K562 (cell line): ENCODE measurements around the gene GALNT18. TPM values are rescaled to one million over a fixed set of nuclear protein-coding genes. Genes with fewer than 3 reads are reported as not detected.

Source experiments
- ATAC-seq: fragments of 200-7000 bp; cut with Tn5 transposase; 3 replicates; pipeline ENCODE4 v1.9.1; 2020; ENCODE audit warnings: moderate library complexity
- BruUV-seq: library from RNA; stranded (reverse); fragments of 400-500 nt; replicated peaks from 2 replicates; lab custom pipeline; 2021; lab: Mats Ljungman, UMichigan
- CTCF ChIA-PET: fragments of 300-600 bp; formaldehyde crosslinking; extraction: SDS; loops from one replicate; lab custom pipeline; 2021; ENCODE audit warnings: low intra/inter-chr PET ratio; lab: Yijun Ruan, JAX
- POLR2A ChIA-PET: fragments of 300-600, 350-650 bp; sonication (Branson Sonifier 250); formaldehyde crosslinking; extraction: SDS; loops from one replicate; lab custom pipeline; 2021; ENCODE audit warnings: antibody characterized with exemption, inconsistent platforms; lab: Yijun Ruan, JAX
- DNase-seq, 4 experiments: peaks; one replicate each; pipeline versions ENCODE4 v3.0.0 to v3.0.0-alpha.2; 2011 to 2018; ENCODE audit warnings: low spot score in 3 of 4, mixed read lengths in 3 of 4; ENCODE audit errors: extremely low read depth in 1 of 4
- FAIRE-seq: peaks from 2 replicates; lab custom pipeline; 2011; peaks lifted over from hg19 to GRCh38; lab: Jason Lieb, UNC
- H2AFZ ChIP-seq: 2 replicates; pipeline ENCODE4 v1.6.0; 2011; ENCODE audit warnings: low read depth, low read length, control low read depth, inconsistent platforms
- H3K27ac ChIP-seq: fragments of 200-600 bp; 3 replicates; pipeline ENCODE4 v1.8.0; 2011; ENCODE audit warnings: low read depth, mild to moderate bottlenecking, control low read depth, inconsistent platforms, low read length, moderate library complexity, mixed read lengths; ENCODE audit errors: extremely low read depth
- H3K27me3 ChIP-seq, 2 experiments: fragments of 300-600 bp in 1 of 2; 2 replicates in 1 of 2; 3 replicates in 1 of 2; pipeline versions ENCODE4 v1.6.0 to v1.8.0; 2011; ENCODE audit warnings: inconsistent platforms in 2 of 2, low read length in 2 of 2, mild to moderate bottlenecking in 1 of 2, mixed read lengths in 1 of 2, moderate library complexity in 1 of 2; ENCODE audit not compliant: control insufficient read depth in 2 of 2, insufficient read depth in 2 of 2
- H3K36me3 ChIP-seq: fragments of 300-600 bp; 3 replicates; pipeline ENCODE4 v1.8.0; 2011; ENCODE audit warnings: mild to moderate bottlenecking, low read length, inconsistent platforms; ENCODE audit not compliant: control insufficient read depth, insufficient read depth
- H3K4me1 ChIP-seq, 2 experiments: fragments of 200-600 bp in 1 of 2; replicated peaks in 1 of 2; 2 replicates in 1 of 2; 3 replicates in 1 of 2; pipeline versions ENCODE4 v1.5.1 to v1.8.0; 2011; ENCODE audit warnings: inconsistent platforms in 2 of 2, low read length in 2 of 2, mild to moderate bottlenecking in 1 of 2, mixed read lengths in 1 of 2, moderate library complexity in 1 of 2; ENCODE audit not compliant: control insufficient read depth in 2 of 2, insufficient read depth in 2 of 2
- H3K4me2 ChIP-seq: 2 replicates; pipeline ENCODE4 v1.6.1; 2011; ENCODE audit warnings: low read length, control low read depth, inconsistent platforms, mixed read lengths; ENCODE audit not compliant: insufficient read depth
- H3K4me3 ChIP-seq: fragments of 200-600 bp; sonication (generic), shearing (Covaris generic); 2 replicates; pipeline ENCODE4 v1.5.1; 2016; ENCODE audit warnings: control low read depth, inconsistent platforms
- H3K79me2 ChIP-seq: fragments of 200-600 bp; 3 replicates; pipeline ENCODE4 v1.8.0; 2011; ENCODE audit warnings: low read length, inconsistent platforms; ENCODE audit not compliant: control insufficient read depth, insufficient read depth
- H3K9ac ChIP-seq, 2 experiments: 2 replicates each; pipeline versions ENCODE4 v1.6.0 to v1.6.1; 2011; ENCODE audit warnings: low read depth in 2 of 2, low read length in 2 of 2, control low read depth in 1 of 2, inconsistent platforms in 1 of 2, mild to moderate bottlenecking in 1 of 2, mixed read lengths in 1 of 2; ENCODE audit not compliant: insufficient read depth in 1 of 2
- H3K9me1 ChIP-seq: one replicate; pipeline ENCODE4 v1.6.0; 2011; ENCODE audit warnings: inconsistent platforms, mild to moderate bottlenecking, low read length, moderate library complexity; ENCODE audit not compliant: control insufficient read depth, insufficient read depth
- H3K9me3 ChIP-seq: replicated peaks from 2 replicates; pipeline ENCODE4 v1.5.1; 2011; ENCODE audit warnings: low read depth, low read length, inconsistent platforms; ENCODE audit not compliant: control insufficient read depth, insufficient read depth
- H4K20me1 ChIP-seq: replicated peaks from 2 replicates; pipeline ENCODE4 v1.6.1; 2011; ENCODE audit warnings: low read length, inconsistent platforms, mixed read lengths; ENCODE audit not compliant: control insufficient read depth, insufficient read depth
- CTCF ChIP-seq, 3 experiments: IDR thresholded peaks in 2 of 3; conservative IDR thresholded peaks in 1 of 3; 2 replicates each; pipeline ENCODE4 v1.5.1; 2011 to 2012; ENCODE audit warnings: low read length in 3 of 3, mild to moderate bottlenecking in 3 of 3, control low read depth in 2 of 3, improper control_type of control experiment in 1 of 3, inconsistent platforms in 1 of 3, low read depth in 1 of 3, mixed read lengths in 1 of 3, moderate library complexity in 1 of 3; ENCODE audit not compliant: insufficient read depth in 2 of 3
- MTA1 ChIP-seq: fragments of 450-650 bp; IDR thresholded peaks from 2 replicates; pipeline ENCODE4 v1.6.1; 2017; ENCODE audit warnings: borderline replicate concordance
- REST ChIP-seq, 2 experiments: fragments of 450-650 bp; formaldehyde crosslinking in 1 of 2; IDR thresholded peaks; 2 replicates each; pipeline versions ENCODE4 v1.4.0 to v1.6.1; 2014 to 2020; ENCODE audit warnings: mild to moderate bottlenecking in 2 of 2, borderline replicate concordance in 1 of 2, low read depth in 1 of 2
- SMAD4 ChIP-seq: fragments of 250-450 bp; sonication (Bioruptor Pico); conservative IDR thresholded peaks from 2 replicates; pipeline ENCODE4 v1.8.0; 2021; ENCODE audit warnings: inconsistent platforms, mild to moderate bottlenecking, moderate library complexity
- TBL1XR1 ChIP-seq, 2 experiments: IDR thresholded peaks; 2 replicates each; pipeline ENCODE4 v1.6.1; 2012; ENCODE audit warnings: improper control_type of control experiment in 2 of 2, low read length in 2 of 2, mild to moderate bottlenecking in 1 of 2
- ZNF134 ChIP-seq: fragments of 250-450 bp; sonication (Bioruptor Pico); conservative IDR thresholded peaks from 2 replicates; pipeline ENCODE4 v1.4.0; 2020
- WGBS: fragments of 100-300 bp; shearing (Covaris generic); methylation state at CpG from one replicate; pipeline ENCODE4 v1.1.6; 2016; ENCODE audit warnings: low coverage, mixed read lengths; ENCODE audit not compliant: insufficient coverage; ENCODE audit errors: missing lambda C conversion rate; 5-methylcytosine and 5-hydroxymethylcytosine counted together
- in situ Hi-C: fragments of 300-500 bp; cut with MboI; formaldehyde crosslinking; loops from 4 replicates; pipeline ENCODE4 v1.15.0; 2018; ENCODE audit warnings: inconsistent platforms, mixed read lengths
- intact Hi-C: fragments of 100-400 bp; cut with micrococcal nuclease; formaldehyde crosslinking; loops from 2 replicates; pipeline ENCODE4 v1.14.2; 2022
- polyA plus RNA-seq, 8 experiments: library from polyadenylated mRNA; depleted of rRNA in 4 of 8; stranded (reverse) in 5 of 8; unstranded in 3 of 8; fragments of >200 nt; fragmentation: Nextera tagmentation in 2 of 8; fragmentation: Illumina TruSeq in 1 of 8; extraction: Ambion mirVana in 2 of 8; extraction: Trizol in 1 of 8; gene quantifications; 2 replicates each; pipeline versions ENCODE4 v1.2.1 to v1.2.3, GENCODE V29; 2011 to 2014; ENCODE audit warnings: inconsistent platforms in 1 of 8, missing spikeins in 1 of 8
- total RNA-seq, 7 experiments: library from RNA; depleted of rRNA in 6 of 7; stranded (reverse); fragments of >200 nt in 6 of 7; fragmentation: Illumina TruSeq in 2 of 7; extraction: Trizol in 2 of 7; gene quantifications; 2 replicates each; pipeline versions ENCODE4 v1.2.1 to v1.2.3, GENCODE V29; 2011 to 2021; ENCODE audit warnings: low replicate concordance in 1 of 7

Gene GALNT18
- total and polyA plus RNA-seq, 9 of the 15 experiments (the other 6 are each of a cell fraction or from before 2014, with no cell fraction given) = not detected

GRCh38 chr11:11659567-11660362 is 38.0 kb upstream of the GALNT18 start:
- peaks cover 2% of the 10 kb centered on the region for H3K9me1 ChIP-seq
- no peak overlapping the region for H3K9ac ChIP-seq
- no peak overlapping the region for H3K4me3 ChIP-seq
- WGBS = 0% methylated on average over 3 of the region's 3 CpGs
- CTCF ChIA-PET = no interaction called here
- H3K27me3 ChIP-seq = peaks cover 0 to 13% of the 10 kb centered on the region in 2 experiments; a peak in 3 of 5 replicates
- H3K4me1 ChIP-seq = no peaks in the 10 kb centered on the region
- peak; percentile 3 to 20 (median 14) for DNase-seq
- no peak overlapping the region for H2AFZ ChIP-seq
- H3K36me3 ChIP-seq = no peaks in the 10 kb centered on the region
- no peak for TF ChIP-seq MTA1
- no peak for TF ChIP-seq TBL1XR1 (IDR thresholded peaks at IDR 0.05; ENCODE audit: low read length in 2 of 2)
- no peak for TF ChIP-seq SMAD4 (CRISPR knock-in tag)
- TF ChIP-seq CTCF (IDR thresholded peaks at IDR 0.05 in 2 of 3, conservative IDR thresholded peaks at IDR 0.05 in 1 of 3; ENCODE audit: insufficient read depth in 2 of 3, low read depth in 1 of 3, low read length in 3 of 3) = peak; percentile 14 to 40 (median 25); a peak in 3 of 6 replicates
- no peak for TF ChIP-seq REST (IDR thresholded peaks at IDR 0.05; ENCODE audit: borderline replicate concordance)
- no peak for TF ChIP-seq REST (CRISPR knock-in tag; IDR thresholded peaks at IDR 0.05; ENCODE audit: low read depth)
- TF ChIP-seq ZNF134 (CRISPR knock-in tag) = peak; percentile 87
- no peaks in the 10 kb centered on the region for H3K9me3 ChIP-seq
- H3K79me2 ChIP-seq = no peaks in the 10 kb centered on the region
- intact Hi-C loops (no loop called here), in situ Hi-C loops (no loop called here)
- H3K27ac ChIP-seq = no peak overlapping the region
- BruUV-seq = no TSS peak
- POLR2A ChIA-PET = no interaction called here
- peak; percentile 68; the same call in 2 of the 3 replicates for ATAC-seq
- no peaks in the 10 kb centered on the region for H4K20me1 ChIP-seq
- no peak for FAIRE-seq
- H3K4me2 ChIP-seq = no peak overlapping the region
